Thoracic aorta (tissue), 2 donors: ENCODE data around the gene PTP4A2. TPM values are rescaled to one million over a fixed set of nuclear protein-coding genes. Genes with fewer than 3 reads are reported as not detected.

Experiments
- ATAC-seq: fragments of 150-250 bp; one replicate; pipeline ENCODE4 v1.8.0; 2017; ENCODE audit warnings: low read depth; ENCODE audit not compliant: insufficient number of reproducible peaks, low FRiP score
- DNase-seq: peaks from one replicate; pipeline ENCODE4 v3.0.0-alpha.2; 2020; ENCODE audit warnings: low spot score
- H3K27ac ChIP-seq, 2 donors: fragments of 200-600 bp; sonication (generic); 1 replicate in 1 of 2; 2 replicates in 1 of 2; pipeline ENCODE4 v1.5.1; 2016; ENCODE audit warnings: mild to moderate bottlenecking in 2 of 2, moderate library complexity in 2 of 2
- H3K27me3 ChIP-seq: fragments of 200-600 bp; sonication (generic); replicated peaks from 2 replicates; pipeline ENCODE4 v1.6.0; 2016; ENCODE audit warnings: mild to moderate bottlenecking; ENCODE audit not compliant: insufficient read depth
- H3K36me3 ChIP-seq: fragments of 200-600 bp; sonication (generic); one replicate; pipeline ENCODE4 v1.5.1; 2016
- H3K4me1 ChIP-seq, 2 donors: fragments of 200-600 bp; sonication (generic); 1 replicate in 1 of 2; 2 replicates in 1 of 2; pipeline versions ENCODE4 v1.5.1 to v1.6.0; 2016; ENCODE audit warnings: low read depth in 2 of 2, mild to moderate bottlenecking in 1 of 2; ENCODE audit not compliant: control insufficient read depth in 1 of 2
- H3K4me3 ChIP-seq: fragments of 200-600 bp; sonication (generic); 2 replicates; pipeline ENCODE4 v1.5.1; 2016; ENCODE audit warnings: mild to moderate bottlenecking
- H3K9me3 ChIP-seq: fragments of 200-600 bp; sonication (generic); 2 replicates; pipeline ENCODE4 v1.5.1; 2016
- CTCF ChIP-seq: fragments of 200-600 bp; sonication (generic); IDR thresholded peaks from one replicate; pipeline ENCODE4 v1.5.1; 2019; ENCODE audit warnings: antibody characterized with exemption
- total RNA-seq, 2 donors: library from RNA; depleted of rRNA; stranded (reverse); fragments of >200 nt; gene quantifications; one replicate each; pipeline versions ENCODE4 v1.1.0 to v1.2.3, GENCODE V29; 2016

Gene PTP4A2
- total RNA-seq, 2 donors from 2014 or later: 104 to 237 TPM

GRCh38 chr1:31888291-31888690 lies 49.9 kb downstream of the PTP4A2 start:
- ATAC-seq: no peak
- H3K4me1 ChIP-seq: no peaks in the 10 kb centered on the region
- no peak overlapping the region for H3K27ac ChIP-seq
- no peak overlapping the region for H3K4me3 ChIP-seq
- H3K27me3 ChIP-seq: no peaks in the 10 kb centered on the region
- no peak for TF ChIP-seq CTCF
- no peaks in the 10 kb centered on the region for H3K36me3 ChIP-seq
- no peak for DNase-seq
- no peaks in the 10 kb centered on the region for H3K9me3 ChIP-seq

- ATAC-seq (no peak), DNase-seq (no peak)
- TF ChIP-seq CTCF: no peak
Measured at GRCh38 chr1:31886866-31887265, 51.3 kb downstream of the PTP4A2 start.

GRCh38 chr1:31885851-31886250 lies 52.3 kb downstream of the PTP4A2 start:
- Histone ChIP-seq H3K36me3 (no peaks in the 10 kb centered on the region), H3K27ac (no peak overlapping the region), H3K4me1 (peaks cover 5 to 9% of the 10 kb centered on the region in 2 donors), H3K4me3 (no peak overlapping the region), H3K27me3 (no peaks in the 10 kb centered on the region), H3K9me3 (no peaks in the 10 kb centered on the region)
- no peak for TF ChIP-seq CTCF
- DNase-seq (no peak), ATAC-seq (no peak)

More at GRCh38 chr1:31886866-31887265, 51.3 kb downstream of the PTP4A2 start:
- H3K9me3 ChIP-seq: no peaks in the 10 kb centered on the region
- no peaks in the 10 kb centered on the region for H3K27me3 ChIP-seq
- no peaks in the 10 kb centered on the region for H3K36me3 ChIP-seq
- no peaks in the 10 kb centered on the region for H3K4me1 ChIP-seq
- H3K27ac ChIP-seq: no peak overlapping the region
- H3K4me3 ChIP-seq: no peak overlapping the region

- Histone ChIP-seq H3K4me1 (peaks cover 5 to 12% of the 10 kb centered on the region in 2 donors), H3K36me3 (no peaks in the 10 kb centered on the region), H3K27ac (no peak overlapping the region), H3K27me3 (no peaks in the 10 kb centered on the region), H3K9me3 (no peaks in the 10 kb centered on the region), H3K4me3 (no peak overlapping the region)
- DNase-seq: no peak
- no peak for ATAC-seq
- TF ChIP-seq CTCF: no peak
Measured at GRCh38 chr1:31883357-31883942, 54.7 kb downstream of the PTP4A2 start.

GRCh38 chr1:31881688-31882000 lies 56.5 kb downstream of the PTP4A2 start:
- no peak overlapping the region for H3K4me3 ChIP-seq
- H3K36me3 ChIP-seq: no peaks in the 10 kb centered on the region
- ATAC-seq: no peak
- TF ChIP-seq CTCF: no peak
- DNase-seq: no peak
- no peak overlapping the region for H3K27ac ChIP-seq
- no peaks in the 10 kb centered on the region for H3K27me3 ChIP-seq
- peaks cover 5 to 12% of the 10 kb centered on the region in 2 donors for H3K4me1 ChIP-seq
- H3K9me3 ChIP-seq: no peaks in the 10 kb centered on the region
